ENCODE measurements around the gene NR2F6. TPM values are rescaled to one million over a fixed set of nuclear protein-coding genes. Genes with fewer than 3 reads are reported as not detected.

NR2F6 gene
- total RNA-seq, 1 experiment from 2014 or later, result 96.5 TPM

- no peak for TF ChIP-seq CTCF (IDR thresholded peaks at IDR 0.05; ENCODE audit: insufficient read depth in 1 of 2, low read depth in 1 of 2, low read length in 1 of 2, severe bottlenecking in 1 of 2, unreplicated experiment in 1 of 2)
- no peaks in the 10 kb centered on the region for H3K27me3 Mint-ChIP-seq (ENCODE audit: insufficient read depth, unreplicated experiment)
- DNase-seq, result no peak
- H3K4me3 Mint-ChIP-seq (ENCODE audit: unreplicated experiment), result peak overlapping the region; percentile 94
- ChIA-PET CTCF (interaction anchor here (1.1 kb wide), 1 partner anchor 15 kb away, joined by 3 read pairs; no protein-coding TSS in a partner anchor), POLR2A (interaction anchor here (0.6 to 1.9 kb wide), 3 partner anchors 15 to 167 kb away, joined by 3 to 5 read pairs (median 3); partner anchors contain the start of gene OCEL1)
- Histone ChIP-seq H3K27me3 (replicated peaks; ENCODE audit: control insufficient read depth, insufficient read depth, low read length) (no peaks in the 10 kb centered on the region), H3K4me3 (ENCODE audit: low read depth, low read length) (peak overlapping the region; percentile 78; the same call in 1 of the 2 replicates), H3K9me3 (no peaks in the 10 kb centered on the region), H3K36me3 (ENCODE audit: control insufficient read depth, insufficient read depth, low read length) (peaks cover 2% of the 10 kb centered on the region; the same call in 1 of the 2 replicates), H3K4me1 (peaks cover 50% of the 10 kb centered on the region)
- H3K36me3 Mint-ChIP-seq (ENCODE audit: insufficient read depth, unreplicated experiment), result peaks cover 69% of the 10 kb centered on the region
- intact Hi-C loops (cut with micrococcal nuclease; ENCODE audit: unreplicated experiment), result no loop called here
- H3K27ac Mint-ChIP-seq (ENCODE audit: unreplicated experiment), result peak overlapping the region; percentile 66
- peaks cover 29% of the 10 kb centered on the region for H3K4me1 Mint-ChIP-seq (ENCODE audit: low read depth, unreplicated experiment)
- no TSS peak for BruUV-seq (replicated peaks)
- H3K9me3 Mint-ChIP-seq (ENCODE audit: unreplicated experiment), result no peaks in the 10 kb centered on the region
Measured at GRCh38 chr19:17242431-17243208, 3.1 kb downstream of the NR2F6 start.

- Histone ChIP-seq H3K4me3 (ENCODE audit: low read depth, low read length) (no peak overlapping the region), H3K36me3 (ENCODE audit: control insufficient read depth, insufficient read depth, low read length) (peaks cover 2% of the 10 kb centered on the region), H3K4me1 (peaks cover 39% of the 10 kb centered on the region), H3K27me3 (replicated peaks; ENCODE audit: control insufficient read depth, insufficient read depth, low read length) (no peaks in the 10 kb centered on the region), H3K9me3 (no peaks in the 10 kb centered on the region)
- CTCF ChIA-PET, result interaction anchor here (0.6 to 0.8 kb wide), 2 partner anchors 26 to 52 kb away, joined by 3 read pairs; partner anchors contain the start of gene BABAM1
- POLR2A ChIA-PET, result interaction anchor here (0.8 to 1.2 kb wide), 2 partner anchors 14 to 26 kb away, joined by 3 to 5 read pairs; partner anchors contain the start of genes OCEL1 and USE1
- Mint-ChIP-seq H3K4me3 (ENCODE audit: unreplicated experiment) (peak overlapping the region; percentile 58), H3K36me3 (ENCODE audit: insufficient read depth, unreplicated experiment) (peaks cover 72% of the 10 kb centered on the region), H3K27me3 (ENCODE audit: insufficient read depth, unreplicated experiment) (no peaks in the 10 kb centered on the region), H3K27ac (ENCODE audit: unreplicated experiment) (peak overlapping the region; percentile 61), H3K4me1 (ENCODE audit: low read depth, unreplicated experiment) (peaks cover 20% of the 10 kb centered on the region), H3K9me3 (ENCODE audit: unreplicated experiment) (no peaks in the 10 kb centered on the region)
- DNase-seq, result no peak
- intact Hi-C loops (cut with micrococcal nuclease; ENCODE audit: unreplicated experiment), result no loop called here
- BruUV-seq (replicated peaks), result no TSS peak
- TF ChIP-seq CTCF (IDR thresholded peaks at IDR 0.05; ENCODE audit: insufficient read depth in 1 of 2, low read depth in 1 of 2, low read length in 1 of 2, severe bottlenecking in 1 of 2, unreplicated experiment in 1 of 2), result no peak
Measured at GRCh38 chr19:17240826-17241399, 4.8 kb downstream of the NR2F6 start.

DNA sequence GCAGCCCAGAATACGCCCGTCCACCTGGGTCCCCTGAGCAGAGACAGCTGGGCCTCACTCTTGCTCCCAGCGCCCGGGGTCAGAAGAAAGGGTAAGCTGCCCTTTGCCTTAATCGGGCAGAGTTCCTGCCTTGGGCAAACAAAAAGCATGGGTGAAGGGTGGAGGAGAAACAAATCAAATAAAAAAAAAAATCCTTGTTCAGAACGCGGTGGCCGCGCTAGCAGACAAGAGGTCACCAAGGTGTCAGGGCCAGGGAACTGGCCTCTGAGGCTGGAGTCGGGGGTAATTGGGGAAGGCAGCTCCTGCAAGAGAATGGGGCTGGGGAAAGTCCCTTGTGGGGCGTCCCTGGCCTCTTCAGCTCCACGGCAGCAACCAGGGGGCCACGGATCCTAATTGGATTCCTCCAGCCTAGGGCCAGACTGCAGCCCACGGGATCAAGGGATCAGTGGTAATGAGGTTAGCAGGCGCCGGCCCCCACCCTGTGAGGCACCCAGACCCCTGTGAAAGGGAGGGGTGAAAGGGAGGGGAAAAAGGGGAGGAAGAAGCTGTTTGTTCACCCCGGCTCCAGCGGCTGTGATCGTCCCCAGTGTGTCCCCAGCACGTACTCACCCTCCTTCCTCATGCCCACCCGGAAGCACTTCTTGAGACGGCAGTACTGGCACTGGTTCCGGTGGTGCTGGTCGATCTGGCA, 5.5 kb downstream of the NR2F6 start:
- Mint-ChIP-seq H3K27ac (ENCODE audit: unreplicated experiment) (peak overlapping the region; percentile 61), H3K4me3 (ENCODE audit: unreplicated experiment) (peak overlapping the region; percentile 58), H3K9me3 (ENCODE audit: unreplicated experiment) (no peaks in the 10 kb centered on the region), H3K4me1 (ENCODE audit: low read depth, unreplicated experiment) (peaks cover 20% of the 10 kb centered on the region), H3K27me3 (ENCODE audit: insufficient read depth, unreplicated experiment) (no peaks in the 10 kb centered on the region), H3K36me3 (ENCODE audit: insufficient read depth, unreplicated experiment) (peaks cover 70% of the 10 kb centered on the region)
- CTCF ChIA-PET, result interaction anchor here (0.6 to 0.8 kb wide), 2 partner anchors 27 to 52 kb away, joined by 3 read pairs; partner anchors contain the start of gene BABAM1
- peaks cover 39% of the 10 kb centered on the region for H3K4me1 ChIP-seq
- H3K36me3 ChIP-seq (ENCODE audit: control insufficient read depth, insufficient read depth, low read length), result peaks cover 2% of the 10 kb centered on the region
- H3K9me3 ChIP-seq, result no peaks in the 10 kb centered on the region
- no peak overlapping the region for H3K4me3 ChIP-seq (ENCODE audit: low read depth, low read length)
- H3K27me3 ChIP-seq (replicated peaks; ENCODE audit: control insufficient read depth, insufficient read depth, low read length), result no peaks in the 10 kb centered on the region
- TF ChIP-seq CTCF (IDR thresholded peaks at IDR 0.05; ENCODE audit: insufficient read depth in 1 of 2, low read depth in 1 of 2, low read length in 1 of 2, severe bottlenecking in 1 of 2, unreplicated experiment in 1 of 2), result no peak
- POLR2A ChIA-PET, result interaction anchor here (0.8 to 1.2 kb wide), 2 partner anchors 14 to 25 kb away, joined by 3 to 5 read pairs; partner anchors contain the start of genes OCEL1 and USE1
- intact Hi-C loops (cut with micrococcal nuclease; ENCODE audit: unreplicated experiment), result no loop called here
- DNase-seq, result peak; percentile 63 to 64
- BruUV-seq (replicated peaks), result no TSS peak
